Daoy (cell line): ENCODE data around the gene SCRT2. TPM values are rescaled to one million over a fixed set of nuclear protein-coding genes. Genes with fewer than 3 reads are reported as not detected.
"Not testable (repeated sequence)": the region's sequence is repeated elsewhere in the genome, so short reads cannot be mapped to it uniquely, and the experiment has no call there.

Experiments
- DNase-seq: peaks from one replicate; pipeline ENCODE4 v3.0.0-alpha.2; 2015; ENCODE audit warnings: low read depth
- total RNA-seq: library from RNA; depleted of rRNA; stranded (reverse); fragments of >200 nt; shearing (Covaris generic); gene quantifications from 2 replicates; pipeline ENCODE4 v1.2.3, GENCODE V29; 2014

The SCRT2 gene
- total RNA-seq, 1 experiment from 2014 or later = not detected

DNA sequence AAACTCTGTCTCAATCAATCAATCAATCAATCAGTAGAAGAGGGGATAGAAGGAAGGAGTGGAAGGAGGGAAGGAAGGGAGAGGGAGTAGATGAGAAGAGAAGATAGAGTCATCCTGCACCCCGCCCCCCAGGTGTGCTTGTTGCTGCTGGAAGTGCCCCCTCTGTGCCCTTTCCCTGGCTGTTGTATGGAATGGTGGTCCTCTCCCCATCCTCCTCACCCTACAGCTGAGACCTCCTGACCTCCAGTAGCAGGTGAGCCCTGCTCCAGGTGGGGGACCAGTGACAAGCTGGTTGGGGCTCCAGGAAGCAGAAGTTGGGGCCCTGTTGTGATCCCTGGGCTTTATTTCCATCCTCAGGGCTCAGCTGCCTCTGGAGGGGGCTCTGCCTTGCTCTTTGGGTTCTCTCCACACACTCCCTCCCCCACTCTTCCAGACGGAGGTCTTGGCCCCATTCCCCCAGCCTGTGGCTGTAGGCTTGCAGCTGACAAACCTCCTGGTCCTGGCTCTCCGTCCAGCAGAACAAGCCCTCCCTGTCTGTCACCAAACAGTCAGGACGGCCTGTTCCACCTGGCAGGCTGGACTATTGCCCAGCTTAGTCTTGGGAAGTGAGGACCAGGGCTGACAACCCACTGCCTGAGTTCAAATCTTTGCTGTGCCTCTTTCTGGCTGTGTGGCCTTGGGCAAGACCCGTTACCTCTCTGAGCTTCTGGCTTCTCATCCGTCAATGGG, 26.0 kb upstream of the SCRT2 start:
- no peak for DNase-seq

DNA sequence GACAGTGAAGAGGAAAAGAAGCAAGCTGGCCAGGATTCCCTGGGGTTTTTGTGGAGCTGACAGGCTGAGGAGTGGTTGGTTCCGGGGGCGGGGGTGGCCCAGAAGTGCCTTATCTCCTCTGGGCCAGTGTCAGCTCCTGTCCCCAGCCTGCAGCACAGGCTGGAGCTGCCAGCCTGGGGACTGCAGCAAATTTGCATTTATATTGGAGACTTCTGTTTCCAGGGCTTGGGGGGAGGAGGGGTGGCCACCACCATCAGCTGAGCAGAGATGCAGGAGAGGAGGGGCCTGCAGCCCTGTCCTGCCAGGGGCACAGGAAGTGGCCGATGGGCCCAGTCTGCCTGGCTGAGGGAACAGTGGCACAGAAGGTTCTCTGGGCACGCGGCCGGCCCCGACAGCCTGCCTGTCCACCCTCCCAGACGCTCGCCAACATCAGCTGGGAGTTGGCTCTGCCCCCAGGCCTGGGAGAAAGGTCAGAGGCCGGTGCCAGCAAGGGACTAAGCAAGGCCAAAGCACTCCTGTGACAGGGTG, 24.3 kb upstream of the SCRT2 start:
- no peak for DNase-seq

DNA sequence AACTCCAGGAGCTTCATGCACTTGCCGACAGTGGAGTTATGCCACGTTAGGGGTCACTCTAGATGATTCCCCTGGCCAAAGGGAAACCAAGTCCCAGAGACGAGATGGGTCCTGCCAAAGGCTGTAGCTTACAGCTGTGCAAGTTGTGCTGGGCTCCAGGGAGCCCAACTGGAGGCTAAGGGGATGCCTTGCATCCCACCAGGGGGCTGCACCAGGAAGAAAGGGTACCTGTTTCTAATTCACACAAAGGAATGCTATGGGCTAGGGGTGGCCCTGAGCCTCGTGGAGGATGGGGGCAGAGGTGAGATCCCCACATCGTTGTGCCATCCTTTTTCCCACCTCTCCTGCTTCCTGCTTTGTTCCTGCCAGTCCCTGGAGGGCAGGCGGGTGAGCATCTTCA, 23.7 kb upstream of the SCRT2 start:
- no peak for DNase-seq

DNA sequence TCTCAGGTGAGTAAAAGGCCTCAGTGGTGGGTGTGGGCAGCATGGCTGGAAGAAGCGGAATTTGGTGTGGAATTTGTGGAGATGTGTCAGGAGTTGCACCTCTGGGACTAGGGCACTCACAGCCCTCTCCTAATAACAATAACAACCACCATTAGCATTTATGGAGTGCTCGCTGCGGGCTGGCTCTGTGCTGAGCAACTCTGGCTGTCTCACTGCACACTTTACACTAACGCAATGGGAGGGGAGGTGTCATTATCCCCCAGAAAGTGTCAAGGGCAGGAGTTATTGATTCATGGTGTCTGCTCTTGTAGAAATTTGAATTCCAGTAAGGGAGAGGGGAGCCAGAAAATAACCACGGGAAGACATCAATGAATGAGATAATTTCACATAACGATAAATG, 22.7 kb upstream of the SCRT2 start:
- no peak for DNase-seq

DNA sequence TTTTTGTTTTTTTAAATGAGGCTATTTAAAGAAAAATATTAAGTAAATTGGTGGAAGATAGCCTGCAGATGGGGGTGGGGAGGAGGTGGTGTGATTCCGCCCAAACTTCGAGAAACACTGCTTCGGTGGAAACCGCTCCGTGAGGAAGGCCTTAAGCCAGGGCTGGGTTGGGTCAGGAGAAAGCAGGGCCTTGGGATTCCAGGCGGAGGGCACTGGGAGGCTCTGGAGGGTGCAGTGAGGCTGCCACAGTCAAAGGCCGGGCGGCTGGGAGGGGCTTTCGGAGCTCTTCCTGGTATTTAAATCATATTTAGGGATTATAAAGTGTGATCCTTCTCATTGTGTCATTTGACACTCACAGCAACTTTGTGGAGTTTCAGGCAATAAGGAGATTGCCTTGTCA, 22.2 kb upstream of the SCRT2 start:
- DNase-seq = no peak

DNA sequence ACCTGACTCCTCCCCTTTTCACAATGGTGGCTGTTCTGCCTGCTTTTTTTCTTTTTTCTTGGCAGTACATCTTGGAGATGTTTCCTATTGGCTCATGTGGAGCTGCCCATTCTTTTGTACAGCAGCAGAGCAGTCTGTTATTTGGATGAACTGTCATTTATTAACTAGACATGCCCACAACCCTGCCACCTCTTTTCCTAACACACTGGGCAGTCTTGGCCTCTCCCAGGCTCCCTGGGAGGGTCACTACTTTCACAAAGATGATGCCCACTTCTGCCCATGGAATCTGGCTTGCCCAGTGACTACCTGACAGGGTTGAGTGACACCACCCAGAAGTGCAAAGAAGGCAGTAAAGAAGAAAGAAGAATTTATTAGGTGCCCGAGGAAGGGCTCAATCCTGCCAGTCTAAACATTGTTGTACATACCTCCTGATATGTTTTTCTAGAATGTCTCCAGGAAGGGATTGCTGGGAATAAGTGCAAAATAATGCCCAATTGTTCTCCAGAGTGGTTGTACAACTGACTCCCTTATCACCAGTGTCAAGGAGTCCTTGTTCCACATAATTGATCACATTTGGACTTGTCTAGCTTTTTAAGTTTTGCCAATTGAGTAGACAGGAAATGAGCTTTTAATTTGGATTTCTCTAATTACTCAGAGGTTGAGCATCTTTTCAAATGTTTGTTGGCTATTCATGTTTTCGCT, 19.7 kb upstream of the SCRT2 start:
- DNase-seq = no peak

DNA sequence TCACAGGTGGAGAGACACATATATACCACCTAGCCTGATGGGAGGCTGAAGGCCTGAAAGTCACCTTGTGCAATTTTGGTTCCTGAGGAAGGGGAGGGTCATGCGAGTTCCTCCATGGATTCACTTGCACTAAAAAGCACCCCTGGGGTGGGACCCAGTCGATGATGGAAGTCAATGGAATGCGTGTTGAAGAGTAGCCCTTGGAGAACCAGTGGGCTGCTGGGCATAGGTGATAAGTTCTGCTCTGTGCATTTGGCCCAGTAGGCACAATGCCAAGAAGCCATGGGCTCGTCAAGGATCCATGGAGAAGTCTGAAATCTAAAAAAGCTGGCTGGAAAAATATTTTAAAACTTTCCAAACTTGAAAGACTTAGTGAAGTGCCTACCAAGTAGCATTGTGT, 18.9 kb upstream of the SCRT2 start:
- no peak for DNase-seq

DNA sequence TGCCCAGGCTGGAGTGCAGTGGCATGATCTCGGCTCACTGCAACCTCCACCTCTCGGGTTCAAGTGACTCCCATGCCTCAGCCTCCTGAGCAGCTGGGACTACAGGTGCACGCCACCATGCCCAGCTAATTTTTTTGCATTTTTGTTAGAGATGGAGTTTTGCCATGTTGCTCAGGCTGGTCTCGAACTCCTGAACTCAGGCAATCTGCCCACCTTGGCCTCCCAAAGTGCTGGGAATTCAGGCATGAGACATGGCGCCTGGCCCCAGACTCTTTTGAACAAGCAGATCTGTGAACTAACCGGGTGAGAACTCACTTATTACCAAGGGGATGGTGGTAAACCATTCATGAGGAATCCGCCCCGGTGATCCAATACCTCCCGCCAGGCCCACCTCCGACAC, 18.2 kb upstream of the SCRT2 start:
- not testable (repeated sequence) for DNase-seq

DNA sequence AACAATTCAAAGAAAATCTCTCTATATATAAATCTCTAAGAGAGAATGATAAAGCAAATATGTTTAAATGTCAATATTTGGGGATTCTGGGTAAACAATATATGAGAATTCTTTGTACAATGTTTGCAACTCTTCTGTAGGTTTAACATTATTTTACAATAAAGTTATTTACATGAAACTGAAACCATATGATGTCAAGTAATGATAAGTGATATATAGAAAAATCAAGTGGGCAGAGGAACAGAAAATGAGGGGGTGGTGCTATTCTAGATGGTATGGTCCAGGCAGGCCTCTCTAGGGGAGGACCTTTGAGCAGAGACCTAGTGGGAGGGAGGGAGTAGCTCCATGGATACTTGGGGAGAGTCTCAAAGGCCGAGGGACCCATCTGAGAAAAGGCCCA, 16.4 kb upstream of the SCRT2 start:
- DNase-seq = no peak

DNA sequence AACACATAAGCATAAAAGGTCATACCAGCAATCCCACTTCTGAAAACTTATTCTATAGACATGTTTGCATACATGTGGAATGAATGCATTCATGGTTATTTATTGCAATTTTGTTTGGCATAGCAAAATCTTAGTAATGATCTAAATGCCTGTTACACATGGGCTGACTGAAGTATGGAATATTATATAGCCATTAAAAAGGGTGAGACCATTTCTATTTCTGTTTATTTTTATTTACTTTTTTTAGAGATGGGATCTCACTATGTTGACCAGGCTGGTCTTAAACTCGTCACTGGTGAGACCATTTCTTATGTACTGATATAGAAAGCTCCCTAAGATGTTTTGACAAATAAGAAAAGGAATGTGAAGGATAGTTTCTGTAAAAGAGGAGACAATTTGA, 14.3 kb upstream of the SCRT2 start:
- no peak for DNase-seq

DNA sequence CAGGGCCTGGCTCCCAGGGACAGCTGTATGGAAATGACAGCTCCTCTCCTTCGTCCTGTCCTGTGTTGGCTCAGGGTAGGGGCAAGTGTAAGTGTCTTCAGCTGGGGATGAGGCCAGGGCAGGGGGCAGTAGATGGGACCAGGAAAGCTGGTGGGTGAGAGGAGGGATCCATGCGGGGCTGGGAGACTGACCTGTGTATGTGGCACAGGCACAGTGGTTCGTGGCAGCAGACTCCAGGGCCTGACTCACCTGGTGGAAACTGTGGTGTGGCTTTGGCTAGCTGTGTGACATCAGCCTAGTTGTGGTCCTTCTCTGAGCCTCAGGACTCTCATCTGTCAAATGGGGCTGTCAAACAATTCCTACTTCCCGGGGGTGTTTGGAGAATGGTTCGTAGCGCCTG, 13.7 kb upstream of the SCRT2 start:
- DNase-seq = no peak

DNA sequence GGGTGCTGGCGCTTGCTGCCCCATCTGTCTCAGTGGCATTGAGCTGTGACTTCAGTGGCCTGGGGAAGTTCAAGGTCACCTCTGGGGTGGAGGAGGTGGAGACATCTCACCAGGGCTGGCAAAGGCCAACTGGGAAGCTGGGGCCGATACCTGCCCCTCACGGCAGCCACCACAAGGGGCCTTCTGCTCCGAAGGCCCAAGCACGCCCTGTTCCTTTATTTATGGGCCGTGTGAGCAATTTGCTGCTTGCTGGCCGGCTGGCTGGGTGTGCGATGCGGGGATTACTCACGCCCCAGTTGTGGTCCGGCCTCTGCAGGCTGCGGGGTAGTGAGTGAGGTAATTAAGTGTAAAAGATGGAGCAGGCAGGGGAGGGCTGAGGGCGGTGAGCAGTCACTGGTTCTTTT, 13.2 kb upstream of the SCRT2 start:
- DNase-seq = peak; percentile 58

DNA sequence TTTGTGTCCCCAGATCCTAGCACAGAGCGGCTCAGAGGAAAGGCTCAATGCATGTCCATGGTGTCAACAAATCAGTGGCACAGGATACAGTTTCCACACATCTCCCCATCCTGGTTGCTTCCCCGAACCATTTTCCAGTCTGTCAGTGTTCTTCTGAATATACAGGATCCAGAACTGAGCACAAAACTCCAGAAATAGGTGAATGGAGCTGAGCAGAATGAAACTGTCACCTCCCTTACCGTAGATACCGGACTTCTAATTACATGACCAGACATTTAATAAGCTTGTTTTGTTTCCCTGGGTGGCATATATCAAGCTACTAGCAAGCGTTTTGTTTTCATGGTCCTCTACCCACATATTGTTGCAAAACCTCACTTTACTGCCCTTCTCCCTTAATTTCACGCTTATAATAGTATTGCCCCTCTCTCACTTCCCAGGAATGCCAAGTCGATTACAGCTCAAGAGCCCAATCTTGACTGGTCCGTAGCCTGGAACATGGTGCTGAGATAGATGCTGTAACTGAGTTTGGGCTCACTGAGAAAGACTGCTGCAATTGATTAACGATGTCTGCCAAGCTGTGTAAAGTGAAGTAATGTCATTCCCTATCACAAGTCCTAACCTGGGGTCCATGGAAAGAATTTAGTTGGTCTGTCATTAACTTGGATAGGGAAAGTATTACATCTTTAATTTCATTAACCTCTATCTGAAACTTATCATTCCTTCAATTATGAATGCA, 12.0 kb upstream of the SCRT2 start:
- no peak for DNase-seq

DNA sequence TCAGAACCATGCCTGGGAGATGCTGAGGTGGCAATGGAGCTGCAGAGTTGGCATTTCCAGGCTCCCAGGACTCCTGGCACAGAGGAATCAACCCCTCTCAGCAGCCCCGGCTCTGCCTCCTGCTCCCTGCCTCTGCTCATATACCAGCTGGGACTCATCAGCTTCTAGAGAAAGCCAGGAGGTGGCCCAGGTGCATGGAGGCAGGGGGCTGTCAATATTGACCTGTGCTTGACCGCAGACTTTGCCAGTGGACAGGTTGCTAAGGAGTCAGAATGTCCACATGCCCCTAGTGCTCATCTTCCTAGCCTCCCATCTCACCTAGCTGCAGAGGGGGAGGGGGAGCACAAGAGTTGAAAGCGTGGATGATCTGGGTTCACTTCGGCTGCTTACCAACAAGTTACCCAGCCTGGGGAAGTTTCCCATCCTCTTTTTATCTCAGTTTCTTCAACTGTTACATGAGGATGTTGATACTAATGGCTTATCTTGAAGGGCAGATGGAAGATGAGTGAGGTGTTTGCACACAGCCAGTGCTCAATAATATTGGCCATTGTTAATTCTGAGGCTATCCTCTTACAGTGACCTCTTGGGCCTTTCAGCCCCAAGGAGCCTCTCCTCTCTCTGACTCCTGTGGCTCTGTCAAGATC, 9.2 kb upstream of the SCRT2 start:
- no peak for DNase-seq

DNA sequence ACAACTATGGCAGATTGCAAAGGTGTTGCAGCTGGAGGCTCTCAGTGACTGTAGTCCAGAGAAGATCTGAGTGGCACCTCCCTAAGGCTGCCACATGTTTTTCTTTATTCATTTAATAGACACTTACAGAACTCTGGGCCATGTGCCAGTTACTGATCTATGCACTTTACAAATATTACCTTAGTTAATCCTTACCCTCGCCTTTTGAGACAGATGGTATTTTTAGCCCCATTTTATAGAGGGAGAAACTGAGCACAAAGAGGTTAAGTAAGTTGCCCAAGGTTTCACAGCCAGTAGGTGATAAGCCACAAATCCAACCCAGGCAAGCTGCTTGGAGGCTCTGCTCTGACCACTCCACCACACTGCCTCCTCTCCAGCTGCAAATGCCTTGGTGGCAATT, 6.5 kb upstream of the SCRT2 start:
- no peak for DNase-seq

DNA sequence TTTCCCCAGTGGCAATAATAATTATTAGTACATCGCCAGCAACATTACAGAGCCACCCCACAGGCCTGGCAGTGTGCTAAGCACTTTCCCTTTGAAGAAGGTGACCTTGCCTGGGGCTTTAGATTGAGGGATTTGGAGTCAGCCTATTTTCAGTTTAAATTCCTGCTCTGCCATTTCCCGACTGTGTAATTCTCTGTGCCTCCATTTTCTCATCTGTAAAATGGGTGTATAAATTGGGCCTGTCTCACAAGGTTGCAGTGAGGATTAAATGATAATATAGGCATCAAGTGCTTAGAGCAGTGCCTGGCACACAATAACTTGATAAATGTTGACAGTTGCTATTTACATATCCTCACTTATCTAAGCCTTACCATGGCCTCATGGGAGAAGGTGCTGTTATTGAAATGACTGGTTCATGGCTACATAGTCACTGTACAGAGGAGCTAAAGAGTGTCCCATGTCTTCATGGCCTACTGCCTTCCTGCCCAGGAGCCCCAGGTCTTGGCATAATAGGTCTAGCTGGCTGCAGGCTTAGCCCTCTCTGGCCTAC, 5.1 kb upstream of the SCRT2 start:
- DNase-seq = no peak

DNA sequence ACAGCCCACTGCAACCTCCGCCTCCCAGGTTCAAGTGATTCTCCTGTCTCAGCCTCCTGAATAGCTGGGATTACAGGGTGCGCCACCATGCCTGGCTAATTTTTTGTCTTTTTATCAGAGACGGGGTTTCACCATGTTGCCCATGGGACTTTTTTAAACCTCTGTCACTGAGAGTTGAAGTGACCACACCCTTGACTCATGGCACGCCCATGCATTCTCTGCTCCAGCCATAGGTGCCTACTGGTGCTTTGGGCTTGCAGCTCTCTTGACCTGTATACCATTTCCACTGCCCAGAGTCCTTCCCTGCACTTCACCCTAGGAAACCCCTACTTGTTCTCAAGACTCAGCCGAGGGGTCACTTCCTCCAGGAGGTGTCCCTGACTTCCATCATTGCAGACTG, 2.4 kb upstream of the SCRT2 start:
- no peak for DNase-seq

DNA sequence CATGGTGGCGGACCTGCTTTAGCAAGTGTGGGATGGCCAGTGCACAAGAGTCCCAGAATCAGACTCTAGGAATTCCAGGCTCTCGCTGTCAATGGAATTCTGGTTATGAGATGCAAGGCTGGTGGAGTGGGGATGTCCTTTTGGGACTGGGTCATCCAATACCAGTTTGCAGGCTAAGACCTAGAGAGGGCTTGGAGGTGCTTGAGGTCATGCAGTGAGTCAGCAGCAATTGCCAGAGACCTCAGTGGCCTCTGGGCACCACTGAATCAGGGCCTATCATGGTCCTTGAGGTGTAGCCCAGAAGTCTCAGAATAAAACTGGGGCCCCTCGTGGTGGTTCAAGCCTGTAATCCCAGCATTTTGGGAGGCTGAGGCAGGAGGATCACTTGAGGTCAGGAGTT, 1.4 kb upstream of the SCRT2 start:
- DNase-seq = no peak

DNA sequence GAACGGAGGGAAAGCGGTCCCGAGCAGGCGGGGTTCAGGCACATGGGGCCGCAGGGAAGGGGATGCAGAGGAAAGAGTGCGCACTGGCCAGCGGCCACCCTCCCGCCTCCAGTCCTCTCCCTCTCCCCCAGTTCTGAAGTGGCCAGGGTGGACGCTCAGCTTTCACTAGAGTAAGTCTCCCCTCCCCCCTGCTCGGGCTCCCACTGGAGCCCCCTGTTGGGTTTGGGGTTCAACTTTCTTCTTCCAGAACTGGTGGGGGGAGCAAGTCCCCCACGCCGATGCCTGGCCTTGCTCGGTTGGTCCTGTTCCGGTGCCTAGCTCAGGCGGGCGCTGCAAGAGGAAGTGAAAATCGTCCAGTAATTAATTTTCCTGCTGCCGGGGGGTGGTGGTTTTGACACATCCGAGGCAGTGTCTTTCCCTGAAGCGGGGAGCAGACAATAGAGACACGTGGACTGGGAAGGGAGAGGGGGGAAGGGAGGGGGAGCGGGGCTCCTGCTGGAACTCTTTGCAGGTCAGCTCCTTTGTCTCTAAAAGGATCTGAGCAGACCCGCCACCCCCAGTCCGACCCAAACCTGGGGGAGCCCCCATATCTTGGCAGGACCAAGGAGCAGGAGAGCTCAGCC, 824 bp upstream of the SCRT2 start:
- no peak for DNase-seq

DNA sequence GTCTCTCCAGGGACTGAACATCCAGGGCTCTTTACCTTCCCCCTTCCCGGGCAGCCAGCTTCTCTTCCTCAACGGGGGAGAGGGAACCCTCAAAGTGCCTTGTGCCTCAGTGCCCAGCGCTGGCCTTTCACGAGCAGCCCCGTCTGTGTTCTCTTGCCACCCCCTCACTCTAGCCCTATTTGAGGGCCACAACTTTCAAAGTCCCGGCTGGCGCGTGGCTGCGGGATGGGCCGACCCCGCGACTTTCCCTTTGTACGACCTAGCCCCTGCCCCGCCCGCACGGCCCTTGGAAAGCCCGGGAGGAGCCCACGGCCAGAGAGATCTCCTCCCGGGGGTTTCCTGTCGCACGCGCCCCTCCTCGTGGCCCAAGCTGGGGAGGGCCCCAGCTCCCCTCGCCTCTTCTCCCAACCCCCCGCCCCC, 559 bp downstream of the SCRT2 start:
- DNase-seq = no peak

DNA sequence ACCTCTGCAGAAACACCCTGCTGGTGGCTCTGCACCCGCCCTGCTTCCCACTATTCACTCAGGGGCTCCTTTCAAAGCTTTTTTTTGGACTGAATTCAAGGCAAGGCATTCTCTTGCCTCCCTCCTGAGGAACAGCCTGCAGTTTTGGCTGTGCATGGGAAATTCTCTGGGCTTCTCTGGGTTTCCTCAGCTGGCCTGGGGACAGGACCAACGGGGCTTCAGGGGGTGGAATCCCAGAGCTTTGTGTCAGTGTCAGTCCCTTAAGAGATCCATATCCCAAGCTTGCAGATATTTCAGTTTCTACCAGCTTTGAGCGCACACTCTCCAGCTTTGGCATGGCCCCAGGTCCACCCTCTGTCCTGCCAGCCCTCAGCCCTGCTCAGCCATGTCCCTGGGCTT, 2.0 kb downstream of the SCRT2 start:
- DNase-seq = no peak
